ENCODE results near the gene ARHGAP6.
"Not testable (repeated sequence)": the region's sequence is repeated elsewhere in the genome, so short reads cannot be mapped to it uniquely, and the experiment has no call there.

Gene ARHGAP6

GRCh38 chrX:11367609-11368430 lies 297.9 kb downstream of the ARHGAP6 start:
- Histone ChIP-seq H3K27ac (ENCODE audit: poor library complexity, severe bottlenecking) (no peak overlapping the region), H3K9me3 (ENCODE audit: severe bottlenecking) (no peaks in the 10 kb centered on the region), H3K27me3 (ENCODE audit: insufficient read depth, poor library complexity, severe bottlenecking) (no peaks in the 10 kb centered on the region), H3K36me3 (ENCODE audit: low read depth) (no peaks in the 10 kb centered on the region), H3K4me3 (ENCODE audit: severe bottlenecking) (no peak overlapping the region), H3K4me1 (ENCODE audit: insufficient read depth, poor library complexity, severe bottlenecking) (no peaks in the 10 kb centered on the region)
- DNase-seq (ENCODE audit: low spot score) (no peak), ATAC-seq (ENCODE audit: low read depth) (no peak)
- TF ChIP-seq, protein P1, sequence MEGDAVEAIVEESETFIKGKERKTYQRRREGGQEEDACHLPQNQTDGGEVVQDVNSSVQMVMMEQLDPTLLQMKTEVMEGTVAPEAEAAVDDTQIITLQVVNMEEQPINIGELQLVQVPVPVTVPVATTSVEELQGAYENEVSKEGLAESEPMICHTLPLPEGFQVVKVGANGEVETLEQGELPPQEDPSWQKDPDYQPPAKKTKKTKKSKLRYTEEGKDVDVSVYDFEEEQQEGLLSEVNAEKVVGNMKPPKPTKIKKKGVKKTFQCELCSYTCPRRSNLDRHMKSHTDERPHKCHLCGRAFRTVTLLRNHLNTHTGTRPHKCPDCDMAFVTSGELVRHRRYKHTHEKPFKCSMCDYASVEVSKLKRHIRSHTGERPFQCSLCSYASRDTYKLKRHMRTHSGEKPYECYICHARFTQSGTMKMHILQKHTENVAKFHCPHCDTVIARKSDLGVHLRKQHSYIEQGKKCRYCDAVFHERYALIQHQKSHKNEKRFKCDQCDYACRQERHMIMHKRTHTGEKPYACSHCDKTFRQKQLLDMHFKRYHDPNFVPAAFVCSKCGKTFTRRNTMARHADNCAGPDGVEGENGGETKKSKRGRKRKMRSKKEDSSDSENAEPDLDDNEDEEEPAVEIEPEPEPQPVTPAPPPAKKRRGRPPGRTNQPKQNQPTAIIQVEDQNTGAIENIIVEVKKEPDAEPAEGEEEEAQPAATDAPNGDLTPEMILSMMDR (IDR thresholded peaks at IDR 0.05; ENCODE audit: poor library complexity, severe bottlenecking) = no peak

DNA sequence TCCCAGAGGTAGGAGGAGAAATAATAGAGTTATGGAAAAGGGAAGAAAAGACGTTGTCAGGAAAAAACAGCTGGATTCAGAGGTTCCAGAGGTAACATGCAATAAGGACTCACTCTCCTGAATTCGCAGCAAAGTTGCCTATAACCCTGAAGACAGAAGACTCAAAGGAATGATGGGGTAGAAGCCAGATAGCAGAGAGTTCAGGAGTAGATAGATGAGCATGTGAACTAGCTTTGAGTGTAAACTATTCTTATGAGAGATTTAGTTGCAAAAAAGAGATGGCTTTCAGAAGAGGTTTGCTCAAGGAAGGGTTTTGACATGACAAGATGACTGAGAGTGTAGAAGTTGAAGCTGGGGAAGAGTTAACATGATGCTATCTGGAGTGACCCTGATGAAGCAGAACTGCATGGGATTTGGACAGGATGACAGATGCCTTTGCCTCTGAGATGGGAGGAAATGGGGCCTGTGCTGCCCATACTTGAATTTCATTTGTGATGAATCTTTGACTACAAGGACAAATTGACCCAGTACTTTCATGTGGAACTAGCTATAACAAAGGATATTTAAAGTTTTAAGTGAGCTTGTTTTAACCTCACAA lies 298.6 kb downstream of the ARHGAP6 start:
- Histone ChIP-seq H3K27ac (ENCODE audit: poor library complexity, severe bottlenecking) (no peak overlapping the region), H3K4me1 (ENCODE audit: insufficient read depth, poor library complexity, severe bottlenecking) (no peaks in the 10 kb centered on the region), H3K9me3 (ENCODE audit: severe bottlenecking) (no peaks in the 10 kb centered on the region), H3K27me3 (ENCODE audit: insufficient read depth, poor library complexity, severe bottlenecking) (no peaks in the 10 kb centered on the region), H3K36me3 (ENCODE audit: low read depth) (no peaks in the 10 kb centered on the region), H3K4me3 (ENCODE audit: severe bottlenecking) (no peak overlapping the region)
- TF ChIP-seq, protein P1 (IDR thresholded peaks at IDR 0.05; ENCODE audit: poor library complexity, severe bottlenecking) = no peak
- DNase-seq (ENCODE audit: low spot score) (no peak), ATAC-seq (ENCODE audit: low read depth) (no peak)

DNA sequence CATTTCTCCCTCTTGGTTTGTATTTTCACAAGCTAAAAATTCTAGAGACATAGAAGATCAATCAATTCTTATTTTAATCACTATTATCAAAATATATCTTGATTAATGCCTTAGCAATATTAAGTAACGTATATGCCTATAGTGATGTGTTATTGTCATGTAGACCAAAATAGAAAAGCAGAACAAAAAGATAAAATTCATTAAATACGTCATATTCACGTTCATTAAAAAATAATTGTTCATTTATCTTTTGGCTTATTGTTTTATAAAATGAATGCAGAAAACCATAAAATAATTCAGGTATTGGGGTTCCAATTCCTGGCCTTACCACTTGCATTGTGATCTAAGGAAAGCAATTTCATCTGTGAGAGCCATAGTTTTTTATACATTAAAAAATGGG lies 300.3 kb downstream of the ARHGAP6 start:
- H3K4me3 ChIP-seq (ENCODE audit: severe bottlenecking) = no peak overlapping the region
- H3K36me3 ChIP-seq (ENCODE audit: low read depth) = no peaks in the 10 kb centered on the region
- H3K9me3 ChIP-seq (ENCODE audit: severe bottlenecking) = no peaks in the 10 kb centered on the region
- no peak for ATAC-seq (ENCODE audit: low read depth)
- no peak overlapping the region for H3K27ac ChIP-seq (ENCODE audit: poor library complexity, severe bottlenecking)
- DNase-seq (ENCODE audit: low spot score) = no peak
- no peaks in the 10 kb centered on the region for H3K27me3 ChIP-seq (ENCODE audit: insufficient read depth, poor library complexity, severe bottlenecking)
- TF ChIP-seq, protein P1 (IDR thresholded peaks at IDR 0.05; ENCODE audit: poor library complexity, severe bottlenecking) = no peak
- H3K4me1 ChIP-seq (ENCODE audit: insufficient read depth, poor library complexity, severe bottlenecking) = no peaks in the 10 kb centered on the region

DNA sequence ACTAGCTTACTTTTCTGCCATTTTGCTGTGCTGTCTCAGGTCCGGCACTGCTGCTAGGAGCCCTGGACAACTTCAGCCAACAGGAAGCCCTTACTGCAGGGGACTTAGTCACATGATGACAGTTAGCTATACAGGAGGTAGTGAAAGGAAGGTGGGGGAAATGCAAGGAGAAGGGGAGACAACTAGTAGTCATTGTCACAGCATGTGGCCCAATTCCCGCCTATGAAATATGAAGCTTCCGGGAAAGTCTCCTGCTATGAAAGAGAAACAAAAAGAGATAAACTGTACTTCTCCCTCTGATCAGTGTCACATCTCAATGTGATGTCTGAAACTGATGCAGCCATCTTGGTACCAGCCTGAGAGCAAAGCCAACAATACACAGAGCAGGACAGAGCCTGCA lies 300.9 kb downstream of the ARHGAP6 start:
- Histone ChIP-seq H3K4me1 (ENCODE audit: insufficient read depth, poor library complexity, severe bottlenecking) (no peaks in the 10 kb centered on the region), H3K9me3 (ENCODE audit: severe bottlenecking) (no peaks in the 10 kb centered on the region), H3K4me3 (ENCODE audit: severe bottlenecking) (no peak overlapping the region), H3K27ac (ENCODE audit: poor library complexity, severe bottlenecking) (no peak overlapping the region), H3K36me3 (ENCODE audit: low read depth) (no peaks in the 10 kb centered on the region), H3K27me3 (ENCODE audit: insufficient read depth, poor library complexity, severe bottlenecking) (no peaks in the 10 kb centered on the region)
- no peak for ATAC-seq (ENCODE audit: low read depth)
- TF ChIP-seq, protein P1 (IDR thresholded peaks at IDR 0.05; ENCODE audit: poor library complexity, severe bottlenecking) = no peak
- no peak for DNase-seq (ENCODE audit: low spot score)

GRCh38 chrX:11363825-11364224 lies 301.9 kb downstream of the ARHGAP6 start:
- not testable (repeated sequence) for H3K9me3 ChIP-seq (ENCODE audit: severe bottlenecking); ATAC-seq (ENCODE audit: low read depth); H3K4me3 ChIP-seq (ENCODE audit: severe bottlenecking); DNase-seq (ENCODE audit: low spot score); H3K36me3 ChIP-seq (ENCODE audit: low read depth); H3K27ac ChIP-seq (ENCODE audit: poor library complexity, severe bottlenecking); H3K4me1 ChIP-seq (ENCODE audit: insufficient read depth, poor library complexity, severe bottlenecking); H3K27me3 ChIP-seq (ENCODE audit: insufficient read depth, poor library complexity, severe bottlenecking)
